GM21526 (cell line): ENCODE data around the gene MACROD1.

ENCODE experiments used
- ATAC-seq: cut with Tn5 transposase; IDR thresholded peaks from one replicate; pipeline ENCODE4 v1.9.1; 2021; ENCODE audit warnings: moderate library complexity; ENCODE audit not compliant: unreplicated experiment, low FRiP score

Gene MACROD1

GRCh38 chr11:64132191-64132771 lies 33.6 kb downstream of the MACROD1 start:
- no peak for ATAC-seq

- no peak for ATAC-seq
Measured at GRCh38 chr11:64131683-64132190, 34.2 kb downstream of the MACROD1 start.

GRCh38 chr11:64130618-64131017 lies 35.3 kb downstream of the MACROD1 start:
- no peak for ATAC-seq

- ATAC-seq: no peak
Measured at GRCh38 chr11:64129403-64129802, 36.5 kb downstream of the MACROD1 start.

GRCh38 chr11:64128255-64129006 lies 37.5 kb downstream of the MACROD1 start:
- ATAC-seq: no peak

- ATAC-seq: no peak
Measured at GRCh38 chr11:64127267-64128072, 38.4 kb downstream of the MACROD1 start.

- no peak for ATAC-seq
Measured at GRCh38 chr11:64126796-64127195, 39.1 kb downstream of the MACROD1 start.

- ATAC-seq: no peak
Measured at GRCh38 chr11:64126371-64126770, 39.5 kb downstream of the MACROD1 start.

- ATAC-seq: no peak
Measured at GRCh38 chr11:64125676-64126075, 40.2 kb downstream of the MACROD1 start.

GRCh38 chr11:64124147-64124546 lies 41.8 kb downstream of the MACROD1 start:
- ATAC-seq: no peak

- ATAC-seq: no peak
Measured at GRCh38 chr11:64123679-64124078, 42.2 kb downstream of the MACROD1 start.

- no peak for ATAC-seq
Measured at GRCh38 chr11:64122411-64123410, 43.2 kb downstream of the MACROD1 start.

- no peak for ATAC-seq
Measured at GRCh38 chr11:64121663-64122410, 44.1 kb downstream of the MACROD1 start.

- no peak for ATAC-seq
Measured at GRCh38 chr11:64120951-64121569, 44.9 kb downstream of the MACROD1 start.

- no peak for ATAC-seq
Measured at GRCh38 chr11:64119700-64120099, 46.2 kb downstream of the MACROD1 start.

- ATAC-seq: no peak
Measured at GRCh38 chr11:64118876-64119665, 46.8 kb downstream of the MACROD1 start.

GRCh38 chr11:64117763-64118459 lies 48.0 kb downstream of the MACROD1 start:
- no peak for ATAC-seq
